GM13977 (cell line): ENCODE data around the gene FRAS1.

ENCODE experiments used
- DNase-seq: peaks from one replicate; pipeline ENCODE4 v3.0.0; 2012; ENCODE audit warnings: low spot score
- CTCF ChIP-seq: IDR thresholded peaks from 2 replicates; pipeline ENCODE4 v1.5.1; 2012; ENCODE audit warnings: mild to moderate bottlenecking, control low read depth; ENCODE audit not compliant: insufficient read depth; ENCODE audit errors: extremely low read depth, missing control alignments
- in situ Hi-C: fragments of 300-500 bp; cut with MboI; formaldehyde crosslinking; loops from one replicate; pipeline ENCODE4 v1.12.0; 2022; ENCODE audit warnings: low sequenced_read_pairs, low pct_unique_long_range_greater_than_20kb, mixed read lengths, inconsistent platforms; ENCODE audit not compliant: unreplicated experiment

Gene FRAS1

GRCh38 chr4:78553529-78554060, 496.5 kb downstream of the FRAS1 start:
- DNase-seq, result no peak
- no peak for TF ChIP-seq CTCF
- in situ Hi-C loops, result no loop called here

- no peak for TF ChIP-seq CTCF
- DNase-seq, result no peak
- in situ Hi-C loops, result no loop called here
Observed at GRCh38 chr4:78556665-78557064, 499.5 kb downstream of the FRAS1 start.

- no peak for TF ChIP-seq CTCF
- in situ Hi-C loops, result no loop called here
- DNase-seq, result no peak
Observed at GRCh38 chr4:78557841-78558240, 500.7 kb downstream of the FRAS1 start.

GRCh38 chr4:78558410-78558809, 501.3 kb downstream of the FRAS1 start:
- in situ Hi-C loops, result no loop called here

GRCh38 chr4:78560296-78560963, 503.3 kb downstream of the FRAS1 start:
- no peak for TF ChIP-seq CTCF
- in situ Hi-C loops, result no loop called here
- no peak for DNase-seq

More at GRCh38 chr4:78558410-78558809, 501.3 kb downstream of the FRAS1 start:
- DNase-seq, result no peak
- TF ChIP-seq CTCF, result no peak

GRCh38 chr4:78561677-78562076, 504.6 kb downstream of the FRAS1 start:
- no peak for TF ChIP-seq CTCF
- no peak for DNase-seq
- in situ Hi-C loops, result no loop called here

- no peak for TF ChIP-seq CTCF
- no peak for DNase-seq
- in situ Hi-C loops, result no loop called here
Observed at GRCh38 chr4:78562687-78563086, 505.6 kb downstream of the FRAS1 start.
